GM20431 (cell line): ENCODE results near the gene OTOS.

Source experiments
- in situ Hi-C: fragments of 300-500 bp; cut with MseI, MboI; formaldehyde crosslinking; loops from one replicate; pipeline ENCODE4 v1.15.0; 2020; ENCODE audit warnings: low sequenced_read_pairs; ENCODE audit not compliant: unreplicated experiment

OTOS gene

DNA sequence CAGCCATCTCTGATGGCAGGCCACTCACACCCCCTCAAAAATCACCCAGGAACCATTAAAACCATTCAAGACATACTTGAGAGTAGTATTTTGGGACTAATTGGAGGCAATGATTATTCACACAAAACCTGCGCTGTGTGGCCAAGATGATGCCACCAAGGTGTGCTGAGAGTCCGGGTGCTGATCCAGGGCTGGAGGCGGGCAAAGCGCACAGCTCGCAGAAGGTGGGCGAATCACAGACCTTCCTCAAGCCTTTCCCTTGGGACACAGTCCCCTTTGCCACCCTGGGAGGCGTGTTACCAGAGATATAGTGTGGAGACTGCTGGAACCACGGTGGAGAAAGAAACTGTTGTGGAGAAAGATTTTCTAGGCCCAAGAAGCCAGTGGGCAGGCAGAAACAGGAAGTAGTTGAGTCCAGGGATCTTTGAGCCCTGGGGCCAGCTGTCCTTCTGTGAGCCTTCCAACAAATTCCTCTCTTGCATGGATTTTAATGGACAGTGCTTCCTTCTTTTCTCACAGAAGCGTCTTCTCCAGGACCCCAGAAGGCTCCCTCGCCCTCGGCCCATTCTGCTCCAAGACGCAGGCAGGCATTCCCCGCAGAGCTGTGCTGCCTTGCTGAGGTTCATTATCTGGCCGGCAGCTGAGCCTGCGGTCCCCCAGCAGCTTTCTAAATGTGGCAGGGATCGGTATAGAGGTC lies 12.4 kb downstream of the OTOS start:
- in situ Hi-C loops: no loop called here

DNA sequence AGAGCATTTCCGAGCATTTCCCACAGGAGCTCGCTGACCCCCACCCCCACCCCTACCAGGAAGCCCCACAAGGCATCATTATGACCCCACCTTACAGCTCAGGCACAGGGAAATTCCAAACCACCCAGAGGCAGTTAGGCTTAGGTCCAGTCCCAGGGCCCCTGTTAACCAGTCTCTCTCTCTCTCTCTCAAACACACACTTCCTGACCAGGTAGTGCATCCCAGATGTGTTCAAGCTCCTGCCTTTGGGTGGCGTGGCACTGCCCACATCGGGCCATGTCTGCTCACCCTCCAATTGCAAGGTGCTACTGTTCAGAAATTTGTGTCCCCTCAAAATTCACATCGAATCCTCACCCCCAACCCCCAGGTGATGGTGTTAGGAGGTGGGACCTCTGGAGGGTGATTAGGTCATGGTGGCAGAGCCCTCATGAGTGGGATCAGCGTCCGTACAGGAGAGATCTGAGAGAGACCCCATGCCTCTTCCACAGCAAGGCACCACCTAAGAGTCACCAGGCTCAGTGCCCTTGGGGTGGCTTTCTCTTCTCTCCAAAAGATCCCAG lies 13.2 kb downstream of the OTOS start:
- in situ Hi-C loops: no loop called here

DNA sequence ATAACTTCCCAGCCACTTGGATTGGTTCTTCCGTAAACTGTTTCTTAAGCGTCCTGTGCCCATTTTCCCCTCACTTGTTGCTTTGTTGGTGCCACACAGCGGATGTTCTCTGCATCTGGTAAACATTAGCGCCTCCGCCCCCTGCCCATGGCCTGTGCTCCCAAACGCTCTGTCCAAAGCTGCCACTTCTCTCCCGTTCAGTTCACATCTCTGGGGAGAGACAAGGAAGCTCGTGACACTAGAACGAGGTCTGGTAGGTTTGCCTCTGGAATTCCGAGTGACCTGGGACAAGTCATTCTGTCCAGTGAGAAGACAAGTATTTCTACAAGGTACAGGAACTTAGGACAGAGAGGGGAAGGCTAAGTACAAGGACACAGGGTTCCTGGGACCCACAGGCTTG lies 13.7 kb downstream of the OTOS start:
- in situ Hi-C loops: no loop called here

DNA sequence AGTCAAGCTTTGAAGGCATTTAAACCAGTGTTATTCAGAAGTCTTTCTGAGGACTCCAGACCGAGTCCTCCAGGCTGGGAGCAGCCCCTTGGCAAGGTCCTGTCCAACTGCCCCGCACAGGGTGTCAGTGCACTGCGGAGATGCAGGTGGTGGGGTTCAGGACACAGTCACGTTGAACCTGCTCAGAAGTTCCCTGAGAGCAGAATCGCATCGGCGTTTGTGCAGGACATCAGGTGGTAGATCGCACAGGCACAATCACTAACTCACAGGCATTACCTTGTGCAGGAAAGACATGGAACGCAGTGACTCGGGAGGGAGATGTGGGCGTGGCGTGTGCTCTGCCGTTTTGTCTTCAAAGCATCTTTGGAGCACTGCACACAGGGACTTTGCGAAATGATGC lies 14.7 kb downstream of the OTOS start:
- in situ Hi-C loops: no loop called here

DNA sequence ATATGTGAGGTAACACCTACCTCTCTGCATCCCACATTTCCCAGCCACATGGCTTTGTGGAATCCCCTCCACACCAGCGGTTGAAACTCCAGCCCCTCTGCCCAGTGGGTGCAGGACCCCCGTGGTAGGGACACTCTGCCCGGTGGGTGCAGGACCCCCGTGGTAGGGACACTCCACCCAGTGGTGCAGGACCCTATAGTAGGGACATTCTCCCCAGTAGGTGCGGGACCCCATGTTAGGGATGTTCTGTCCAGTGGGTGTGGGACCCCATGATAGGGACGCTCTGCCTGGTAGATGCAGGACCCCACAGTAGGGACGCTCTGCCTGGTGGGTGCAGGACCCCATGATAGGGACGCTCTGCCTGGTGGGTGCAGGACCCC lies 15.8 kb downstream of the OTOS start:
- in situ Hi-C loops: no loop called here

DNA sequence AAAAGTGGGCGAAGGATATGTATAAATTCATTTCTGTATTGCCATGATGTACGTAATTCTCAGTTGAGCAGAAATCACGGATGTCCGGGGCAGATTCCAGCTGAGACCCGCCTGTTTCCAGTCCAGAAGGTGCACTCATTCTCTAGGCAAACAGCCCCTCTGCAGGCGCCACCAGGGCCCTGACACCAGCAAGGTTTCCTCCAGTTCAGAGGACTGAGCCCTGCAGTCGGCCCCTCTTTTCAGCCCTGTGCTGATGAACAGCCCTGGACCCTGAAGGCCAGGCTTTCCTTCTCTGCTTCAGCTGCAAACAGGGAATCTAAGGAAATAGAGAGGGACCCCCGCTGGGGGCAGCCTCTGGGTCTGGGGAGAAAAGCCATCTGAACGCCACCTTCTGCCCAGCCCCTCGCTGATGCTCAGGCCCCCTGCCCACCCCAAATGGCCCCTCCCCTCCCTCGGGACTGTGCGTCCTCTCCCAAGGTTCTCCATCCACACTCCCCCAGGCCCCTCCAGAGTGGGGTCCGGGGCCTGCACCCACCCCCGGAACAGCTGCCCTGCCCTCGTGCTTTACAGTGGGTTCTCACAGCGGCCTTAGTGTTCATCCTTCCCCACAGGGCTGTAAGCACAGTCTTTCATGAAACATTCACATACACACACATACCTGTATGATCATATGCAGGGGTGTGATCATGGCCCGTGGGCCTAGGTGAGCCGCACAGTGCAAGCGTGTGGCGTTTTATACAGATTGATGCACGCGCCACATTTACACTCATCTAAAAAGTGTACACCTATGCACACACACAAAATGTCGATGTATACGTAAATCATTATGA lies 16.4 kb downstream of the OTOS start:
- in situ Hi-C loops: no loop called here

DNA sequence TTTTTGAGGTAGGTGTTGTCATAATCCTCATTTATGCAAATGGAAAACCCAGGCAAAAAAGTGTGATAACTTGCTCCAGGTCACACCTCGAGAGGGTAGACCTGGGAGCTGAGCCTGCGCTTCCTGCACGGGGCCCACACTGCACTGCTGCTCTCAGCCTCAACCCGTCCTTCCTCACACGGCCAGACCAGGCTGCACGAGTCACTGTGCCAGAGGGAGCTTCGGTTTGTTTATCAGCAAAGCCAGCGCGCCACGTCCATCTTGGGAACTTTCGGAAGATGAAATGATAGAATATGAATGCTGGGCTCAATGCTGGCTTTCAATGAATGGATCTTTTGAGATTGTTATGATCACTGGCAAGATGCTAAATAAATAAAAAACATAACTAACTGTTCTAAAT lies 18.8 kb downstream of the OTOS start:
- in situ Hi-C loops: no loop called here

DNA sequence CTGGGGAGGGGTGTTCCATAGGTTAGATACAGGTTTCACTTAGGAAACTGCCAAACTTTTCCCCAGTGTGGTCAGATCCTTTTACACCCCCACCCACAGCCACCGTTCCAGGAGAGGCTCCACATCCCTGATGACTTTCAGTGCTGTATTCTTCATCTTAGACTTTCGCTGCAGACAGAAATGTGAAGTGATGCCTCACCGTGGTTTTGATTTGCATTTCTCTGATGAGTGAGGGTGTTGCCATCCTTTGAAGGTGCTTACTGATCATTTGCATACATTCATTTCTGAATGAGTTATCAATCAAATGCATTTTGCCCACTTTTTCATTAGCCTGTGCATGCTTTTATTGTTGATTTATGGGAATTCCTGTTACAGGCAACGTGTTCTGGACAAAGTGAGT lies 19.3 kb downstream of the OTOS start:
- in situ Hi-C loops: no loop called here

DNA sequence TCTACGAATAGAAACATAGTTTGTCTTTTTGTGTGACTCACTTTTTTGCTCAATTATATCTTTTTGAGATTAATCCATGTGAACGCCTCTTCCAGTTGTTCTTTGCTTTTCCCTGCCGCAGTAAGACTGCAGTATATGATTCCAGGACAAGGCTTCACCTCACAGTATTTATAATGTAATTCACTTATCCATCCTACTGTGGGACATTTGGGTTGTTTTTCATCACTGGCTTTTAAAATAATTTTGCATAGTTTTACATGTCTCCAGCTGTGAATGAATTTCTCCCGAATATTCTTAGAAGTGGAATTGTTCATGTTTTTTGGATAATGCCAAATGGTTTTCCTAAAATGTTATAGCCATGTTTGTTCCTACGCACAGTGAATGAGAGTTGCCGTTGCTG lies 26.2 kb downstream of the OTOS start:
- in situ Hi-C loops: no loop called here

DNA sequence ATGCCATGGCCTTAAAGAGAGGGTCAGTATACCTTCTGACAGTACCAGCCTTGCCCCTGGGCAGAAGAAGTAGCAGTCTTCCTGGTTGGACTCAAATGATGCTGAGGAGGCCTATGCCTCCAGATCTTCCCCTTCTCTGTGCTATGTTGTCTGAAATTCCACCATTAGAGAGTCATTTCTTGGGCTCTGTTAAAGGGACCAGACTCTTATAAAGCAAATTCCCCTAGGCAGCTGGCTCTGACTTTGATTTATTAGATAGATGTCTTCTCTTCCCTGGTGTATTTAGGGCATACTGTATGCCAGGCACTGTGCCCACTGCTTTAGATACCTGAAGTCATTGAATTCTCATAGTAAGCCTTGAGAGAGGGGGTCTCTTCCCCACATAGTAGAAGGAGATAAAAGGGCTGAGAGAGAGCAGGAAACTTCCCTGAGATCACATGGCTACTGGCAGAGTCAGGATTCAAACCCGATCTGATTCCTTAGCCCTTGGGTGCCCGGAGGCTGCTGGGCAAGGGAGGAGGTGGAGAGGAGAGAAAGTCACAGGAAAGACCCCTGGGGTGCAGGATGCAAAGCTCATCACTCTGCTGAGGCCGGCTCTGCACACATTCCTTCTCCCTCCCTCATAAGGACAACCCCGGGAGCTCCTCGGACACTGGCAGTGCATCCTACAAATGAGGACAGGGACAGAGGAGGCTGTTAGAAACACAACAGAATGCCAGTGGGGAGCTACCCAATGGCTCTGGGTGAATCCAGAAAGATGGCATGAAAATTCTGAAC lies 27.4 kb downstream of the OTOS start:
- in situ Hi-C loops: no loop called here

DNA sequence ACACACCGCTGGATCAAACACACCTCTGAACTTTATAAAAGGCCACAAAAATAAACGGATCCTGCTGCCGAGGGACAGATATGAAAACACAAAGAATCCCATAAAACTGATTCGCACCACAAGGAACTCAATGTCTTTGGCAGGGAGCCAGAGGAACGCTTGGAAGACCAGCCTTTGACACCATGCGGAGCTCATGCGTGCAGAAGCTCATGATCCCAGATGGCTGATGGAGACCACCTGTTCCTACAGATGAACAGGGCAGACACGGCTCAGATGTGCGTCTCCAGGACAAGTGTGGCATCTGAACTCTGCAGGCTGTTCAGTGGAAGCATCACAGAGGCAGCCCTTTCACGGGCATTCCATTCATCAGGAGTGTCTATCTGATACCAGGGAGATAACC lies 29.2 kb downstream of the OTOS start:
- in situ Hi-C loops: no loop called here

DNA sequence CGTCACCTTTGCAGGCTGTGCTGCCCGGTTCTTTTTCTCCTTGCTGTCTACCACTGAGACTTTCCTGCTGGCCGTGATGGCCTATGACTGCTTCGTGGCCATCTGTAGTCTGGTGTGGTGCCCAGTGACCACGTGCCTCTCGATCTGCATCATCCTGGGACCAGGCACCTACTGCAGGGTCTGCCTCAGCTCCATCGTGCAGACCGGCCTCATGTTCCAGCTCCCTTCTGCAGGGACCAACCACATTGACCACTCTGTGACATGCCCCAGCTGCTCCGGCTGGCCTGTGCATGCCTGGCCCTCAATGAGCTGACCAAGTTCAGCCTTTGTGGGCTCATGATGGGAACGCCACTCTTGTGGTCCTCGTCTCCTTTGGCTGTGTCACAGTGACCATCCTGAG lies 31.1 kb downstream of the OTOS start:
- in situ Hi-C loops: no loop called here

DNA sequence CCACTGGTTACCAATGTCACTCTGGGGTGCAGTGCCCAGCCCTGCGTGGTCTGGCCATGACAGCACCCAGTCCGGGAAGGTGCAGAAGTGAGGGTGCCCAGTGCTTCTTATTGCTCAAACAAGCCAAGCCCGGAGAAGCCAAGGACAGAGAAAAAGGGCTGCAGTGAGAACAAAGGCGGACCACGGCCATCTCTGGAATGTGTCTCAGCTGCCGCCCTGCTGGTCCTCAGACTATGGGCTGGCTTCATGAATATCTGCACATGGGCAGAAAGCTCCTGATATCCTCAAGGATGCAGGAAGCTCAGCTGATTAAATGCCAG lies 33.0 kb downstream of the OTOS start:
- in situ Hi-C loops: no loop called here

DNA sequence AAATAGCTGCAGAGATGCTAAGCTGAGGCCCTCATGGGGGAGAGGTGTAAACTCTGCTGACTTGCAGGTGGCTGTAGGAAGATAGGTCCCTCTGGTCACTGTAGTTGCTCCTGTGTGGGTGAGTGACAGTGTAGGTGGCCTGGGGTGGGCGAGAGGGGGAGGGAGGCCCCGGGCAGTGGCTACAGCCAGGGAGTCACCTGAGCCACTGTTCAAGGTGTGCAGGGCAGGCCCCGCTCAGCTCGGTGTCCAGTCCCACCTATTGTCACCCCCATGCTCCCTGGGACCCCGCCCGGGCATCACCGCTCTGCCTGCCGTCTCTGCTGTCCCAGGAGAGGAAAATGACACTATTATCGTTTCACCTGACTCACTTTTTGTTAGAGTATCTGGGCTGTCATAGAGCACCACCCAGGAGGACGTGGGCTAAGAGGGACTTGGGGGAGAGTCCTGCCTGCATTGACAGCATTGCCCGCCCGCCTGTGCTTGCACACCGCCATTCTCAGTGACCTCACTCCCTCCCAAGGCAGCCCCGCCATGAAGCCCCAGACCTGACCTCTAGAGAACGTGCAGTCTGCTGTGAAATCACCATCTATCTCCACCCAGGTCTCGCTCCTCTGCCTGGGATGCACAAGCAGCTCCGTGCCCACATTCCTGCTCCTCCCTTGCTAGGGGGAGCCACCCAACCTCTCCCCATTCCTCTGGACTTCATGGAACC lies 33.5 kb downstream of the OTOS start:
- in situ Hi-C loops: no loop called here

DNA sequence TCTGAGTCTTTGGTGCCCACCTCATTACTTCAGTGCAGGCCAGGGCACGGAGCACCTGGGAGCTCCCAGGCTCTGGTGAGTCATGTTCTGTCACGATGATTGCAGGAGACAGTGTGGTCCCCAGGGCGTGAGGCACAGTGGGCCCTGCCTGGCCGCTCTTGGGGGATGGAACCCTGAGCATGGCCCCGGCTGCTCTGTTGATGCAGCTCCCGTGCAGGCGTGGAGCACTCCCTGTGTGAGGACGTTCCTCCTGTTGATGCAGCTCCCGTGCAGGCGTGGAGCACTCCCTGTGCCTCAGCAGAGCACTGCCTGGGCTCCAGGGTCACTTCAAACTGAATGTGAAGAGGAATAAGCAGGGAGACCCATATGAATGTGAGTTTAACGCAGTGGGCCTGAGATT lies 34.5 kb downstream of the OTOS start:
- in situ Hi-C loops: no loop called here

DNA sequence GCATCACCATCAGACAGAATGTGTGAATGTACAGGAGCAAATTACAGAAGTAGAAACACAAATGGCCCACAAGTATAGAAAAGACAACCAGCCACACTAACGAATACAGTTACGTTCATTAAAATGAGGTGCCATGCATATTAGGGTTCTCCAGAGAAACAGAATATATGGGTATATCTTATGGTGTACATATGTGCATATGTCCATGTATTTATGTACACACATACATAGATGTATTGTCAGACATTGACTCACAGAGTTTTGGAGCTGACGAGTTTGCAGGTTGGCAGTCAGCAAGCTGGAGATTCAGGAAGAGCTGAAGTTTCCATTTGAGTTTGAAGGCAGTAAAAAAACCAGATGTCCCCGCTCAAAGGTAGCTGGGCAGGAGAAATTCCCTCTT lies 37.3 kb downstream of the OTOS start:
- in situ Hi-C loops: no loop called here

DNA sequence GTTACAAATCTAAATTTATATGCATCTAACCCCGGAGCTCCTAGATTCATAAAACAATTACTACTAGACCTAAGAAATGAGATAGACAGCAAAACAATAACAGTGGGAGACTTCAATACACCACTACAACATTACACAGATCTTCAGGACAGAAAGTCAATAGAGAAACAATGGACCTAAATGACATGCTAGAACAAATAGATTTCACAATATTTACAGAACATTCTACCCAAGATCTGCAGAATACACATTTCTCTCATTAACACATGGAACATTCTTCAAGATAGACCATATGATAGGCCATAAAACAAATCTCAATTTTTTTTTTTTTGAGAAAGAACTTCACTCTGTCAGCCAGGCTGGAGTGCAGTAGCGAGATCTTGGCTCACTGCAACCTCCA lies 42.1 kb downstream of the OTOS start:
- in situ Hi-C loops: no loop called here

DNA sequence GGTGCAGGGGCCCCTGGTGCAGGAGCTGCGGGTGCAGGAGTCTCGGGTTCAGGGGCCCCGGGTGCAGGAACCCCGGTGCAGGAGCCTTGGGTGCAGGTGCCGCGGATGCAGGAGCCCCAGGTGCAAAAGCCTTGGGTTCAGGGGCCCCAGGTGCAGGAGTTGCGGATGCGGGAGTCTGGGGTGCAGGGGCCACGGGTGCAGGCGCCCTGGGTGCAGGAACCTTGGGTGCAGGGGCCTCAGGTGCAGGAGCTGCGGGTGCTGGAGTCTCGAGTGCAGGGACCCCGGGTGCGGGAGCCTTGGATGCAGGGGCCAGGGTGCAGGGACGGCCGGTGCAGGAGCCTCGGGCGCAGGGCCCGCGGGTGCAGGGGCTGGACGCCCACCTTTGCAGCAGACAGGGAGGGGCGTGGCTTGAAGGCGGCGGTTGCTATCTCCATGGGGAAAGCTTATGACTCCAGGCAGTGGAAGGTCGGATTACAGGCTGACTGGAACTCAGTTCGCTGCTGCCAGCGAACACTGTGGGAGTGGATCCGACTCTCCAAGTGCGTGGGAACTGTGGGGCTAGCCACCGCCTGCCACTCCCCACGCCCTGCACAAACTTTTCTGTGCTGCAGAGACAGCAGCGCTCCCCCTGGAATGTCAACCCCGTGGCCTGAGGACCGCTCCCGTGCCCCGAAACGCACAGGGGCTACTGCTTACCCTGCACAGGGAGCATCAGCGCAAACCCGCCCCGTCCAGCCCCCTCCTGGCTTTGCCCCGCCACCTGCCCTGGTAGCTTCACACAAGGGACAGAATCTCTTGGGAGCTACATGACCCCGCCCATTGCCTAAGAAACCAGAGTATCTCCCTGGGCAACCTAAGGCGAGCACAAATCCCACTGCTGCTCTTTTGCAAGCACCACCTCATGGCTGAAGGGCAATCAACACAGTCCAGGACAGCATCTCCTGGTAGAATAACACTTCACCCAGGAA lies 44.6 kb downstream of the OTOS start:
- in situ Hi-C loops: no loop called here

DNA sequence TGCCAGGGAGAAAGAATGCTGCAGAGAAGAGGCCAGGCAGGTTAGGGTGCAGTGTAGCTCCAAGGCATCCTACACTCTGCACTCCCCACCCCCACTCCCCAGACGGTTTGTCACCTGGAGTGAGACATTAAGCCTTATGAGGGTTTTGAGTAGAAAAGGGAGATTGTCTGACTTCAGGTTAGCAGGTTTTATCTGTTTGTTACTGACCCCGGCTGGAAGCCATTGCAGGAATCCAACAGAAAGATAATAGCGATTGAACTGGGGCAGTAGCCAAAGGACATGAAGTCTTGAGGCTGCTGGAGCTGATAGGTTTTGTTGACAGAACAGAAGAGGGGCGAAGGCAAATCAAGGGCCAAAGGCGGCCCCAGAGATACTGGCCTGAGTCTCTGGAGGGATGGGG lies 51.2 kb downstream of the OTOS start:
- in situ Hi-C loops: no loop called here
